C4-2B (cell line): ENCODE measurements around the gene ATAD1.

Source experiments
- CTCF ChIP-seq: fragments of 450-650 bp; conservative IDR thresholded peaks from 2 replicates; pipeline ENCODE4 v1.5.1; 2017; ENCODE audit warnings: mild to moderate bottlenecking
- ZFX ChIP-seq: fragments of 450-650 bp; IDR thresholded peaks from 2 replicates; pipeline ENCODE4 v1.6.1; 2017

GRCh38 chr10:87733081-87733480 is 84.9 kb downstream of the ATAD1 start:
- no peak for TF ChIP-seq CTCF
- no peak for TF ChIP-seq ZFX
